Measurements from ENCODE around the gene TMEM242. TPM values are rescaled to one million over a fixed set of nuclear protein-coding genes. Genes with fewer than 3 reads are reported as not detected.
A peak's percentile ranks its signal among the peaks of the same experiment; 100 is the strongest.
"Not testable (repeated sequence)": the region's sequence is repeated elsewhere in the genome, so short reads cannot be mapped to it uniquely, and the experiment has no call there.

Gene TMEM242
- total RNA-seq, 1 donor from 2014 or later = 18.9 TPM

- intact Hi-C loops (cut with DNase I) = loop anchor here (5.0 kb wide), 1 partner anchor 105 kb away; no protein-coding TSS in a partner anchor
- DNase-seq (ENCODE audit: low spot score) = no peak
These were observed 3.7 kb upstream of the TMEM242 start for GRCh38 chr6:157326979-157327378.

GRCh38 chr6:157325069-157325805 lies 1.9 kb upstream of the TMEM242 start:
- intact Hi-C loops (cut with DNase I) = loop anchor here (5.0 kb wide), 1 partner anchor 107 kb away; no protein-coding TSS in a partner anchor
- DNase-seq (ENCODE audit: low spot score) = no peak

GRCh38 chr6:157323966-157324300 lies 614 bp upstream of the TMEM242 start:
- DNase-seq (ENCODE audit: low spot score) = peak; percentile 93
- intact Hi-C loops (cut with DNase I) = loop anchor here (2.0 kb wide), 2 partner anchors 57 to 345 kb away; partner anchors contain the start of gene ZDHHC14

- intact Hi-C loops (cut with DNase I) = loop anchor here (2.0 kb wide), 2 partner anchors 58 to 346 kb away; partner anchors contain the start of gene ZDHHC14
These were observed 496 bp downstream of the TMEM242 start for GRCh38 chr6:157322792-157323254.

GRCh38 chr6:157316871-157317814 lies 6.2 kb downstream of the TMEM242 start:
- intact Hi-C loops (cut with DNase I) = loop anchor here (5.0 to 10.0 kb wide), 3 partner anchors 280 to 758 kb away; no protein-coding TSS in a partner anchor
- DNase-seq (ENCODE audit: low spot score) = no peak

More at GRCh38 chr6:157322792-157323254, 496 bp downstream of the TMEM242 start:
- no peak for DNase-seq (ENCODE audit: low spot score)

- no peak for DNase-seq (ENCODE audit: low spot score)
- intact Hi-C loops (cut with DNase I) = loop anchor here (2.0 to 10.0 kb wide), 5 partner anchors 68 to 760 kb away; no protein-coding TSS in a partner anchor
These were observed 8.5 kb downstream of the TMEM242 start for GRCh38 chr6:157314705-157315321.

GRCh38 chr6:157313531-157314467 lies 9.5 kb downstream of the TMEM242 start:
- DNase-seq (ENCODE audit: low spot score) = no peak
- intact Hi-C loops (cut with DNase I) = loop anchor here (2.0 to 10.0 kb wide), 4 partner anchors 69 to 761 kb away; no protein-coding TSS in a partner anchor

GRCh38 chr6:157312757-157313156 lies 10.6 kb downstream of the TMEM242 start:
- no peak for DNase-seq (ENCODE audit: low spot score)
- intact Hi-C loops (cut with DNase I) = loop anchor here (10.0 kb wide), 2 partner anchors 452 to 762 kb away; no protein-coding TSS in a partner anchor

GRCh38 chr6:157310693-157311092 lies 12.6 kb downstream of the TMEM242 start:
- intact Hi-C loops (cut with DNase I) = loop anchor here (10.0 kb wide), 2 partner anchors 454 to 764 kb away; no protein-coding TSS in a partner anchor
- not testable (repeated sequence) for DNase-seq (ENCODE audit: low spot score)

GRCh38 chr6:157307661-157308060 lies 15.7 kb downstream of the TMEM242 start:
- intact Hi-C loops (cut with DNase I) = no loop called here
- DNase-seq (ENCODE audit: low spot score) = no peak

- intact Hi-C loops (cut with DNase I) = no loop called here
- no peak for DNase-seq (ENCODE audit: low spot score)
These were observed 17.4 kb downstream of the TMEM242 start for GRCh38 chr6:157305670-157306653.

- no peak for DNase-seq (ENCODE audit: low spot score)
- intact Hi-C loops (cut with DNase I) = no loop called here
These were observed 18.2 kb downstream of the TMEM242 start for GRCh38 chr6:157304899-157305663.

GRCh38 chr6:157302736-157303135 lies 20.6 kb downstream of the TMEM242 start:
- intact Hi-C loops (cut with DNase I) = no loop called here
- DNase-seq (ENCODE audit: low spot score) = no peak

- intact Hi-C loops (cut with DNase I) = no loop called here
- DNase-seq (ENCODE audit: low spot score) = no peak
These were observed 22.9 kb downstream of the TMEM242 start for GRCh38 chr6:157300436-157300835.

- intact Hi-C loops (cut with DNase I) = no loop called here
- DNase-seq (ENCODE audit: low spot score) = no peak
These were observed 23.3 kb downstream of the TMEM242 start for GRCh38 chr6:157300006-157300405.

GRCh38 chr6:157298216-157298724 lies 25.0 kb downstream of the TMEM242 start:
- intact Hi-C loops (cut with DNase I) = no loop called here
- no peak for DNase-seq (ENCODE audit: low spot score)

All from cardiac septum (tissue), 1 donor.